HG03571 (cell line): ENCODE results near the gene NPAS3.
A peak's percentile ranks its signal among the peaks of the same experiment; 100 is the strongest.

Experiments
- ATAC-seq: cut with Tn5 transposase; IDR thresholded peaks from one replicate; pipeline ENCODE4 v1.9.1; 2021; ENCODE audit not compliant: unreplicated experiment

The NPAS3 gene

DNA sequence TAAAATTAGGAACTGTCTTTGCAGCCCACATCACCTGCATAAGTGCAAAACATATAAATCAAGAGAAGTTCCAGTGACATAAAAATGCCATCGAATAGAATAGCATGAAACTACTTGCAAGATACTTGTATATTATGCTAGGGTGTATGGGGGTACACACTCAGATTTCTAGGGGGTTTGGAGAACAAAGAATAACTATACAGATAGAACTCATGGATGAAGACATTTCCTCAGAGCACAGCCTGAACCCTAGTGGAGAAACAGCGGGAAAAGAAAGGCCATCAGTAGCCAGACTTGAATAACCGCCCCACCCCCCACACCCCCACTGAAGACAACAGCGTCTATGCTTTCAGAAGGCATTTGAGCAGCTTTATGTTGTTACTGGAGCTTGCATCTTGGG lies 425.8 kb downstream of the NPAS3 start:
- no peak for ATAC-seq

DNA sequence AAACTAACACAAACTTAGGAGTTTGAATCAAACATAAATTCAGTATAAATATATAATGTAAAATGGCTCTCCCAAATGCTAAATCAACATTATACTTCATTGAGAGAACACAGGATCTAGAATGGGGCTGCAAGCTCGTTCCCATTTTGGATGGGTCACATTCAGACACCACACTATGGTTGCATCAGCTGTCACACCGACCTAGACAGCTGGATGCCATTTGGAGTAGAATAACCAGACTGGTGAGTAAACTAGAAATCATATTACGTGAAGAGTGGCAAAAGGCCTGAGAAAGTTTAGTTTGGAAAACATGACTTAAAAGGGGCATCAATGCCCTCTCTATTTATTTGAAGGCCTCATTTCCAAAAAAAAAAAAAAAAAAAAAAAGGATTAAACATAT lies 430.4 kb downstream of the NPAS3 start:
- ATAC-seq = no peak

- peak; percentile 94 for ATAC-seq
These were observed 431.3 kb downstream of the NPAS3 start for GRCh38 chr14:33369972-33370371.

GRCh38 chr14:33370426-33370825 lies 431.7 kb downstream of the NPAS3 start:
- ATAC-seq = no peak

DNA sequence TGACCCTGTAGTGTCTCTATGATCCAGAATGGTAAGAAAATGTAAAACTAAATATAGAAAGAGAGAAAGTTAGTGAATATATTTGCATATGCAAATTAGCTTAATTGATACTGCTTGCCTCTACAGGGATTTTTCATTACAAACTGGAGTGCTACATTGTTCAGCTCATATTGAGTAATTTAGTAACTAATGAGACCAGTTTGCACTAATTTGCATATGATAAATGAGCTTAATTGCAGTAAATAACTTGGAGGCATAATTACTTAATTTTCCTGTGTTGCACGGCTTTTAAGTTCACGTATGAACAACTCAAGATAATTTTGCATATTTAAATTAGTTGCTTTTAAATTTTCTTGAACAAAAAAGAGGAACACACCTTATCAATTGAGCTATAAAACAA lies 436.5 kb downstream of the NPAS3 start:
- ATAC-seq = no peak

DNA sequence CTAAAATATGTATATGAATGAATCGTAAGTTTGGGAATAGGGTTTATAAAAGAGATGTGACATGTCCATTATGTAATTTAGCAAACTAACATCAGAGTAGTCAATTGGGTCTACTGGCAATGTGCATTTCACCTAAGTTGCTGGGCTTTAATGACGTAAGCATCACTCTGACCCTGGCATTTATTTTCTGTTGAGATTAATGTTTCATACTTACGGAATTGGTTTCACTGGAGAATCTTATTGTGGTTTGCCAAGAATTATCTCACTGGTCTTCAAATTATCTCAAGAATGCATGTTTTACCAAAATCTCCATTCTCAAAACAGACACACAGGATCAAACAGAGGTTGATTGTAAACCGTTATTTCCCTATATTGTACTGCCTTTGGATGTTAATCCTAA lies 437.1 kb downstream of the NPAS3 start:
- no peak for ATAC-seq

GRCh38 chr14:33376510-33376909 lies 437.8 kb downstream of the NPAS3 start:
- ATAC-seq = no peak

DNA sequence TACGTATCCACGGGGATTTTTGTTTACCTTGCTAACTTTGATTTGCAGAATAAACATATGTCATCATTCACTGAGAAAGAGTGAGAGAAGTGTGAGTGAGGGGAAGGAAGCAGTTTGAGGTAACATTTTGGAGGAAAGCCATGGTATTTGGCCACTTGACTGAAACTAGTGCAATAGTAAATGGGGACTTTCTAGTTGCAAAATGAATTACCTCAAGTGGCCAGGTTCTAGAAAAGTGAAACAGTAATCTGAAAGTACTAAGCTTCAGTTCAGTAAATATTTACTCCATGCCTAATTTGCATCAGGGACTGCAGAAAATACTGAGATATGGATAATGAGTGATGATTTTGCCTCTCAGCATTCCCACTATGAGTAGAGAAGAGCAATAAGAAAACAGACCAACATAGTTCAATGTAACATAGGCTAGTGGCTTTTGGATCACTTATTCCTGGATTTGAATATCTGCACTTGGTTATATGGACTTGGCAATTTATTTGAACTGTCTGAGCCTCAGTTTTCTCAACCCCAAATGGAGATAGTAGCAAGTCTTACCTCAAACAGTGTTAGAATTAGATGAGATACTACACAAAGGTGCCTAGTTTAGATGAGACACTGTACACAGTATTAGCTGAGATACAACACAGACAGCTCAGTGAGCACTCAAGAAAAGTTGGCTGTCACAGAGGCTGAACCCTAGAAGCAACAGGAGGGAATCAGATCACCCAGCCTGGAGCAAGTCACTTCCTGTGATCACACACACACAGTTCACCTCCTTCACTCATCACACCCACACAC lies 439.1 kb downstream of the NPAS3 start:
- ATAC-seq = peak; percentile 93

DNA sequence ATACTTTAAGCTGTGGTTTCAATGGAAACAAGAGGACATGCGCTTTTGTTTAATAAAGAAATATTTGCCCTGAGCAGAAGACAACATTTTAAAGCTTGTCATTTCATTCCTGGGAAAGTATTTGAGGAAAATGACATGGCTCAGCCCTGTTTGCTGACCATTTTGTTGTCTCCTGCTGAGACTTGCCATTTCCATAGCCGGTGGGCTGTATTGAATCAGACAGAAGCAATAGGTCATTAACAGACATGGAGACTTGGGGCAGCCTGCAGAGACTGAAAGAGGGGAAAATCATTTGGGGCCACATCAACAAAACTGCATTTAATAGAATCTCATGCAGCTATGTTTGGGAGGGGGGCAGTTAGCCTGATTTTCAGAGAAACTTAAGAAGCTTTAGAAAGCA lies 443.0 kb downstream of the NPAS3 start:
- ATAC-seq = no peak

- no peak for ATAC-seq
These were observed 447.5 kb downstream of the NPAS3 start for GRCh38 chr14:33386140-33386539.

DNA sequence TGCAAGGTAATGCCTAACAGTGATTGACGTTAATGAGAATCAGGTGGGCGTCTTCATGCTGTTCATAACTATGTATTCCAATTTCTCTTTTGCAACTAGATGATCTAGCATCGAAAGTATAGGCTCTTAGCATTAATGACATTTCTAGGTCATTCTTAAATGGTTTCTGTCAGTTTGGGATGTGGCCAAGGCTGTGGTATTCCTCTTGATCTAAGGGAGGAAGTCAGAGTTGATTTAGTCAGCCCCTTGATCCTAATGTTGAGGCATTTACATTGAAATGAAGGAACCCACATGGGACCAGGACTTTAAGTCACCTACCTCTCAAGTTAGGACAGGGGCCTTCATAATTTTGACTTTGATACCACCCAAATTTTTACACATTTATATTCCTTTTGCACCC lies 448.1 kb downstream of the NPAS3 start:
- no peak for ATAC-seq

DNA sequence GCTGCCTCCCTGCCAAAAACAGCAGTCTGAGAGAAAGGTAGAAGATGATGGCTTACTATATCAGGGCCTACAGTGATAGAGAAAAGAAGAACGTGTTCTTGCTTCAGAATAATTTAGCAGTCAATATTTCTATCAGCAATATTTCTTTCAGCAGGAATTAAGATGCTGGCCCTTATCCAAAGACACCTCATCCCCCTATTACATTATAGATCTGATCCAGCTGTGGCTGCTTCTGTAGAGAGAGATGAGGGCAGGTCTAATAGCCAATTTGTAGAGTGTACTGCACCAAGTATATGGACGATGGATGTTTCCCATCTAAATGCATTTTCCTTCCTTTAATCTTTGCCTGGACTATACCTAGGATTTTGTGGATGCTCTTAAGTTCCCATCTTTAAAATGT lies 451.7 kb downstream of the NPAS3 start:
- no peak for ATAC-seq

GRCh38 chr14:33393231-33393894 lies 454.7 kb downstream of the NPAS3 start:
- ATAC-seq = no peak

DNA sequence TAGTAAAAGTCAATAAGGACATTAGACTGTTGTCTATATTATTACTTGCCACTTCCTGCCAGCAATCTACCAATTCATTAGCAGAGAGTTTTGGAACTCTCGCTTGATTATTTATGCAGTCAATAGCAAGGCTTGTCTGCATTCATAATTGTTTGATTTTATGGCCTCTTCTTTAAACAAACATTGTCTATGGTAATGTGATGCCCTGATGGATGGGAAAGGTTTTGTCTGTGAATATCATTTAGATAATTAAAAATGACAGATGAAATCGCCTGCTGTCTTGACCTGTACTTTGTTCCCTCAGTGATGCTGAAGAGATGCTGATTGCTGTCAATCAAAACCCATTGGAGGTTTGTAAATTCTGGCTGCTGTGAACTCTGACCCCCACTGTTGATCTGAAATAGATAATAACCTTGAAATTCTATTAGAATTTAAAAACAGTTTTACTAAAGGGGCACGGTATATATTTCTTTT lies 455.3 kb downstream of the NPAS3 start:
- no peak for ATAC-seq

- ATAC-seq = no peak
These were observed 462.6 kb downstream of the NPAS3 start for GRCh38 chr14:33401311-33401710.

DNA sequence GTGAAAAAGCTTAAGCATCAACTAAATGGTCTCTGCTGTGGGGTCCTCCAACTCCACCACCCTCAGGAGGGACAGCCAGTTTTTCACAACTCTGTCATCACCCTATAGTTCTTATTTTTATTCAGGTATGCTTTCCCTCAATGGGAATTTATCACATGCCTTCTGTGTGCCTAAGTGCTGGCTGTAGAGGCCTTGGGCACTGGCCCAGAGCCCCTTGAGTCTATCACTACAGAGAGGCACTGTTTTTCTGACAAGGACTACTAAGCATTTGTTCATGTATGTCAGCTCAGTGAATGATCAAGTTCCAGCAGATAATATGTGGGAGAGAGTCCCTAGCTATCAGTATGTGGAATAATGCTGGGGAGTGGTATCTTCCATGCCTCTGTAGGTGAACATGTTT lies 463.9 kb downstream of the NPAS3 start:
- no peak for ATAC-seq

- no peak for ATAC-seq
These were observed 465.4 kb downstream of the NPAS3 start for GRCh38 chr14:33404054-33404453.

DNA sequence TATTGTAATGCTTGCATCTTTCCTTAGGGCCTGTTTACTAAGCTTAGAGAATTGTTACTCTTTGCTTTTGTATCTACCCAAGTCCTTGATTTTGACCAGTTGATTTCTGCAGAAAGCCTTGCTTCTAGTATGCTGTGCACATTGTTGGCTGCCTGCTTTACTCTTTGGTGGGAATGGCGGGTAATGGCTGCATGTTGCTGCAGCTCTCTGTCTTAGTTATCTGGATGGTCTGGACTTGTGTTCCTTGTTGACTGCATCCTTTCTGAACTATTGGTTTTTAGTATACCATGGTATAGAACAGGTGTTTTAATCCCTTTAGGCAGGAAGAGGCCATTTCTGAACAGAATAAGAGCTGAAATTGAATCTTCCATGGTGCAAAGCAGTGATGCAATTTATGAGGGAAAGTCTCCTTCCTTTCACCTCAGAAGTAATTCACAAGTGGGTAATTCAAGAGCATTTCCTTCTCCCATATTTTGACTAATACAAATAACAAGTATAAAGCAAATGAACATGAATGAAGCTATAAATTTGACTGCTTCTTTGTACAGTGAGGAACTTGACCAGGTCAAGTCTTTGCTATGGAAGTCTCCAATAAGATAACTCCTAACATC lies 466.4 kb downstream of the NPAS3 start:
- ATAC-seq = no peak

GRCh38 chr14:33406766-33407165 lies 468.1 kb downstream of the NPAS3 start:
- ATAC-seq = no peak

GRCh38 chr14:33408291-33408690 lies 469.6 kb downstream of the NPAS3 start:
- ATAC-seq = no peak

DNA sequence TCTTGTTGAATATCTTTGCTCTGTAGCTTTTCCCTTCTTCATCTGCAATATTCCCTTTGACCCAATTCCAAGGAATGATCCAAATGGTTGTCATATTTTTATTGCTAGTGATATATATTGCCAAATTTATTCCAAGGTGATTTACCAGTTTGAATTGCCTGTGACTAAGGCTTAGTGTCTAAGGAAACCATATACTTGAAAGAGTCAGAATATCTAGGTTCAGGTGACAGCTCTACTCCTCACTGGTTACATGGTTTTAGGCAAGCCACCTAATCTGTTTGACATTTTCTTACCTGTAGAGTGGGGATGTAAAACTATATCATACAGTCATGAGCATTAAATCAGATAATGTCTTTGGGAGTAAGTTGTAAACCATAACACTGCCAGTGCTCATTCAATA lies 473.8 kb downstream of the NPAS3 start:
- no peak for ATAC-seq

- ATAC-seq = no peak
These were observed 474.7 kb downstream of the NPAS3 start for GRCh38 chr14:33413381-33413780.
